Measurements from ENCODE around the gene CD200R1. TPM values are rescaled to one million over a fixed set of nuclear protein-coding genes. Genes with fewer than 3 reads are reported as not detected.

Gene CD200R1
- total RNA-seq, 1 experiment from 2014 or later, result not detected

- no peak overlapping the region for H3K14ac ChIP-seq (ENCODE audit: insufficient read depth, low read length)
- no peaks in the 10 kb centered on the region for H3K79me2 ChIP-seq (ENCODE audit: insufficient read depth, low read length)
- Mint-ChIP-seq H3K9me3 (no peaks in the 10 kb centered on the region), H3K4me3 (no peak overlapping the region), H3K27ac (peak overlapping the region in 1 of 3 experiments; percentile 85; a peak in 2 of 7 replicates), H3K36me3 (ENCODE audit: insufficient read depth in 1 of 3, low read depth in 3 of 3) (peaks cover 10 to 72% (median 51%) of the 10 kb centered on the region in 3 experiments; a peak in 6 of 7 replicates), H3K27me3 (ENCODE audit: low read depth) (no peaks in the 10 kb centered on the region), H3K4me1 (peaks cover 6 to 8% of the 10 kb centered on the region in 2 experiments)
- TF ChIP-seq CTCF (conservative IDR thresholded peaks at IDR 0.05), result no peak
- H3K4me2 ChIP-seq (ENCODE audit: insufficient read depth, insufficient read length, low read length), result no peak overlapping the region
- H2BK12ac ChIP-seq (ENCODE audit: insufficient read length, low read depth, low read length), result no peak overlapping the region
- no peak for DNase-seq
- no peak overlapping the region for H3K9ac ChIP-seq (ENCODE audit: extremely low read depth, insufficient read length, low read length)
- no peaks in the 10 kb centered on the region for H3K79me1 ChIP-seq (ENCODE audit: insufficient read depth, low read depth, low read length, poor library complexity, severe bottlenecking)
- no peaks in the 10 kb centered on the region for H3K23me2 ChIP-seq (ENCODE audit: insufficient read length, low read depth, low read length, poor library complexity, severe bottlenecking)
- H2BK15ac ChIP-seq (ENCODE audit: low read depth, low read length), result no peak overlapping the region
- H3K27me3 ChIP-seq (ENCODE audit: insufficient read depth, low read length), result no peaks in the 10 kb centered on the region
- H2BK120ac ChIP-seq (ENCODE audit: low read depth, low read length, poor library complexity, severe bottlenecking), result no peak overlapping the region
- no peak overlapping the region for H2AFZ ChIP-seq (ENCODE audit: low read length)
- no peak overlapping the region for H2AK5ac ChIP-seq (ENCODE audit: insufficient read length, low read length)
- H2BK20ac ChIP-seq (ENCODE audit: low read depth, low read length, poor library complexity, severe bottlenecking), result no peak overlapping the region
- no peak overlapping the region for H3T11ph ChIP-seq (ENCODE audit: low read length)
- H4K91ac ChIP-seq (ENCODE audit: insufficient read length, low read depth, low read length), result no peak overlapping the region
- no peak overlapping the region for H4K5ac ChIP-seq (ENCODE audit: insufficient read length, low read depth, low read length)
- no peak overlapping the region for H3K27ac ChIP-seq (ENCODE audit: insufficient read length, low read depth, low read length)
- H2BK5ac ChIP-seq (ENCODE audit: insufficient read length, low read length), result no peak overlapping the region
- no peaks in the 10 kb centered on the region for H3K9me3 ChIP-seq (ENCODE audit: control insufficient read depth, low read depth, low read length)
- H4K20me1 ChIP-seq (ENCODE audit: control insufficient read depth, insufficient read depth, insufficient read length), result no peaks in the 10 kb centered on the region
- H3K18ac ChIP-seq (ENCODE audit: insufficient read length, low read depth, low read length), result no peak overlapping the region
- no peak overlapping the region for H4K8ac ChIP-seq (replicated peaks; ENCODE audit: insufficient read length, low read depth, low read length)
- no peak overlapping the region for H3K23ac ChIP-seq (ENCODE audit: insufficient read length, low read depth, low read length)
- no peak overlapping the region for H3K56ac ChIP-seq (ENCODE audit: insufficient read length, low read depth, low read length)
- no peaks in the 10 kb centered on the region; the same call in 1 of the 2 replicates for H3K4me1 ChIP-seq (ENCODE audit: insufficient read depth, low read length)
- H3K4ac ChIP-seq (ENCODE audit: low read depth, low read length), result no peak overlapping the region
Measured at GRCh38 chr3:113002037-113002436, 27.1 kb upstream of the CD200R1 start.

All from H9 (cell line).